Parathyroid adenoma (tissue), 2 donors: ENCODE measurements around the gene ACKR3.

Experiments used
- H2AFZ ChIP-seq: fragments of 300-600 bp; sonication (generic); one replicate; pipeline ENCODE4 v1.7.0; 2017; ENCODE audit warnings: antibody characterized with exemption, mild to moderate bottlenecking
- H3K27ac ChIP-seq: fragments of 300-600 bp; sonication (generic); one replicate; pipeline ENCODE4 v1.7.0; 2017
- H3K27me3 ChIP-seq: fragments of 300-600 bp; sonication (generic); one replicate; pipeline ENCODE4 v1.7.0; 2017; ENCODE audit warnings: low read length; ENCODE audit not compliant: control insufficient read depth, insufficient read depth
- H3K36me3 ChIP-seq: fragments of 300-600 bp; sonication (generic); one replicate; pipeline ENCODE4 v1.7.0; 2017; ENCODE audit warnings: low read length; ENCODE audit not compliant: control insufficient read depth, insufficient read depth
- H3K4me1 ChIP-seq: fragments of 300-600 bp; sonication (generic); one replicate; pipeline ENCODE4 v1.7.0; 2017; ENCODE audit warnings: control low read depth
- H3K4me2 ChIP-seq: fragments of 300-600 bp; sonication (generic); one replicate; pipeline ENCODE4 v1.7.0; 2017; ENCODE audit warnings: low read length
- H3K4me3 ChIP-seq: fragments of 300-600 bp; sonication (generic); one replicate; pipeline ENCODE4 v1.7.0; 2017; ENCODE audit warnings: low read depth, low read length
- H3K79me2 ChIP-seq: fragments of 300-600 bp; sonication (generic); one replicate; pipeline ENCODE4 v1.7.0; 2017; ENCODE audit warnings: control low read depth
- H3K9ac ChIP-seq: fragments of 300-600 bp; sonication (generic); one replicate; pipeline ENCODE4 v1.7.0; 2017; ENCODE audit warnings: mild to moderate bottlenecking
- H3K9me3 ChIP-seq: fragments of 300-600 bp; sonication (generic); one replicate; pipeline ENCODE4 v1.7.0; 2017; ENCODE audit warnings: low read length; ENCODE audit not compliant: control insufficient read depth
- CTCF ChIP-seq: fragments of 300-600 bp; sonication (generic); IDR thresholded peaks from one replicate; pipeline ENCODE4 v1.7.0; 2017; ENCODE audit warnings: antibody characterized with exemption, mild to moderate bottlenecking
- donor health status: primary hyperparathyroidism.

The ACKR3 gene

GRCh38 chr2:236616031-236616430 is 46.4 kb downstream of the ACKR3 start:
- Histone ChIP-seq H3K27ac (no peak overlapping the region), H2AFZ (no peak overlapping the region), H3K27me3 (no peaks in the 10 kb centered on the region), H3K4me3 (no peak overlapping the region), H3K4me2 (no peak overlapping the region), H3K36me3 (no peaks in the 10 kb centered on the region), H3K4me1 (no peaks in the 10 kb centered on the region), H3K79me2 (no peaks in the 10 kb centered on the region), H3K9me3 (no peaks in the 10 kb centered on the region), H3K9ac (no peak overlapping the region)
- no peak for TF ChIP-seq CTCF

GRCh38 chr2:236616624-236617023 is 47.0 kb downstream of the ACKR3 start:
- no peaks in the 10 kb centered on the region for H3K36me3 ChIP-seq
- H3K9me3 ChIP-seq: no peaks in the 10 kb centered on the region
- H3K27ac ChIP-seq: no peak overlapping the region
- no peaks in the 10 kb centered on the region for H3K79me2 ChIP-seq
- H3K27me3 ChIP-seq: no peaks in the 10 kb centered on the region
- H3K4me3 ChIP-seq: no peak overlapping the region
- H3K4me2 ChIP-seq: no peak overlapping the region
- no peak for TF ChIP-seq CTCF
- H3K9ac ChIP-seq: no peak overlapping the region
- no peaks in the 10 kb centered on the region for H3K4me1 ChIP-seq
- H2AFZ ChIP-seq: no peak overlapping the region

- H3K4me1 ChIP-seq: no peaks in the 10 kb centered on the region
- no peaks in the 10 kb centered on the region for H3K79me2 ChIP-seq
- no peak overlapping the region for H2AFZ ChIP-seq
- no peak overlapping the region for H3K4me3 ChIP-seq
- no peak for TF ChIP-seq CTCF
- H3K27ac ChIP-seq: no peak overlapping the region
- no peaks in the 10 kb centered on the region for H3K9me3 ChIP-seq
- H3K36me3 ChIP-seq: no peaks in the 10 kb centered on the region
- no peaks in the 10 kb centered on the region for H3K27me3 ChIP-seq
- H3K4me2 ChIP-seq: no peak overlapping the region
- H3K9ac ChIP-seq: no peak overlapping the region
Measured at GRCh38 chr2:236617221-236617737, 47.7 kb downstream of the ACKR3 start.

GRCh38 chr2:236617796-236618195 is 48.2 kb downstream of the ACKR3 start:
- H3K9ac ChIP-seq: no peak overlapping the region
- no peak overlapping the region for H3K4me3 ChIP-seq
- no peak overlapping the region for H3K27ac ChIP-seq
- H3K27me3 ChIP-seq: no peaks in the 10 kb centered on the region
- no peaks in the 10 kb centered on the region for H3K4me1 ChIP-seq
- no peaks in the 10 kb centered on the region for H3K9me3 ChIP-seq
- H3K4me2 ChIP-seq: no peak overlapping the region
- no peak overlapping the region for H2AFZ ChIP-seq
- TF ChIP-seq CTCF: no peak
- H3K36me3 ChIP-seq: no peaks in the 10 kb centered on the region
- H3K79me2 ChIP-seq: no peaks in the 10 kb centered on the region

- Histone ChIP-seq H3K27ac (no peak overlapping the region), H3K27me3 (no peaks in the 10 kb centered on the region), H3K4me3 (no peak overlapping the region), H3K79me2 (no peaks in the 10 kb centered on the region), H3K4me2 (no peak overlapping the region), H2AFZ (no peak overlapping the region), H3K4me1 (no peaks in the 10 kb centered on the region), H3K36me3 (no peaks in the 10 kb centered on the region), H3K9me3 (no peaks in the 10 kb centered on the region), H3K9ac (no peak overlapping the region)
- no peak for TF ChIP-seq CTCF
Measured at GRCh38 chr2:236618370-236618769, 48.7 kb downstream of the ACKR3 start.
